Heart left ventricle (tissue), 16 donors: ENCODE data around the gene WNT7A. TPM values are rescaled to one million over a fixed set of nuclear protein-coding genes. Genes with fewer than 3 reads are reported as not detected.

Experiments used
- ATAC-seq, 4 donors: fragments of 200-7000 bp; cut with Tn5 transposase; one replicate each; pipeline ENCODE4 v1.9.1; 2020 to 2022; ENCODE audit warnings: moderate library complexity in 4 of 4, mild to moderate bottlenecking in 3 of 4, moderate number of reproducible peaks in 1 of 4
- DNase-seq, 5 donors: peaks; one replicate each; pipeline ENCODE4 v3.0.0-alpha.2; 2020
- H3K27ac ChIP-seq, 12 donors: fragments of 200-600 bp; sonication (generic) in 4 of 12; one replicate each; pipeline versions ENCODE4 v1.5.0 to v1.8.0; 2016 to 2022; ENCODE audit warnings: mild to moderate bottlenecking in 2 of 12
- H3K27me3 ChIP-seq, 9 donors: fragments of 200-600 bp; sonication (generic) in 2 of 9; one replicate each; pipeline versions ENCODE4 v1.5.1 to v1.8.0; 2016 to 2022; ENCODE audit warnings: mild to moderate bottlenecking in 3 of 9
- H3K36me3 ChIP-seq, 9 donors: fragments of 200-600 bp; sonication (generic) in 2 of 9; one replicate each; pipeline versions ENCODE4 v1.5.0 to v1.8.0; 2018 to 2022; ENCODE audit warnings: mild to moderate bottlenecking in 2 of 9
- H3K4me1 ChIP-seq, 12 donors: fragments of 200-600 bp; sonication (generic) in 4 of 12; one replicate each; pipeline versions ENCODE4 v1.5.0 to v1.8.0; 2016 to 2022; ENCODE audit warnings: mild to moderate bottlenecking in 3 of 12
- H3K4me3 ChIP-seq, 12 donors: fragments of 200-600 bp; sonication (generic) in 4 of 12; one replicate each; pipeline versions ENCODE4 v1.5.0 to v1.8.0; 2017 to 2022; ENCODE audit warnings: mild to moderate bottlenecking in 9 of 12, moderate library complexity in 4 of 12
- H3K9me3 ChIP-seq, 12 donors: fragments of 200-600 bp; sonication (generic) in 4 of 12; one replicate each; pipeline versions ENCODE4 v1.5.0 to v1.8.0; 2016 to 2022; ENCODE audit warnings: mild to moderate bottlenecking in 1 of 12
- POLR2A ChIP-seq, 2 donors: fragments of 450-650 bp; IDR thresholded peaks; one replicate each; pipeline ENCODE4 v1.6.1; 2017; ENCODE audit warnings: antibody characterized with exemption in 2 of 2, mild to moderate bottlenecking in 2 of 2, moderate library complexity in 2 of 2
- WGBS, 4 donors: extraction: QIAGEN DNeasy Blood & Tissue Kit in 2 of 4; methylation state at CpG; one replicate each; pipeline versions ENCODE4 v1.1.5 to v1.1.7; 2013 to 2018; 5-methylcytosine and 5-hydroxymethylcytosine counted together
- intact Hi-C, 10 donors: fragments of 100-400 bp; cut with DNase I; formaldehyde crosslinking; loops; one replicate each; pipeline versions ENCODE4 v1.11.1 to v1.14.2; 2022
- polyA plus RNA-seq, 2 donors: library from polyadenylated mRNA; stranded (reverse); fragments of 200-250 nt; gene quantifications; one replicate each; pipeline ENCODE4 v1.2.3, GENCODE V29; 2013
- total RNA-seq, 9 donors: library from RNA; depleted of rRNA in 2 of 9; stranded (reverse); fragments of >200 nt in 2 of 9; fragmentation: NEBNext Ultra II Directional in 3 of 9; extraction: Animal tissue kit (Norgen Biotek cat#: 25700) in 3 of 9; gene quantifications; one replicate each; pipeline versions ENCODE4 v1.1.0 to v1.2.4, GENCODE V29; 2016 to 2023
- TF ChIP-seq, protein P1 (sequence below), 12 donors: fragments of 200-600 bp; sonication (generic) in 4 of 12; IDR thresholded peaks; one replicate each; pipeline versions ENCODE4 v1.5.0 to v1.8.0; 2018 to 2022; ENCODE audit warnings: antibody characterized with exemption in 12 of 12, mild to moderate bottlenecking in 5 of 12
- donor health status: ischemic (EF 13 %, LVEDD 7.1; RV severe dilation, severe dysfunction).
- donor health status: healthy with polysubstance abuse.
- donor health status: DM: no; HTN: yes; CAD: no.
- donor health status: DM: no; HTN: no; CAD: no.
- donor health status: ischemic (EF 25% LVEDD 6.9; RV normal size, moderate dysfunction).
- donor health status: ischemic (EF 25% LVEDD 5.7; RV mildly dilated, moderate dysfunction).
- donor health status: healthy.
- donor health status: DM: yes; HTN: yes; CAD: no.
- donor health status: ischemic (EF 35%, LVEDD 5.7; RV mildly dilated, moderate dysfunction).
- donor health status: nonischemic (EF 11% LVEDD 7.7; RV severe dilation, severe dysfunction).
- donor health status: DM: yes; HTN: yes; CAD: no.
- donor health status: PGD.
- donor health status: ischemic (EF 29% LVEDD 5.4; RV normal size, mild dysfunction).
- donor health status: nonischemic (EF 23%, LVEDD 6.1; RV moderate dilation, normal function).

Gene WNT7A
- total and polyA plus RNA-seq, 11 donors, result not detected

DNA sequence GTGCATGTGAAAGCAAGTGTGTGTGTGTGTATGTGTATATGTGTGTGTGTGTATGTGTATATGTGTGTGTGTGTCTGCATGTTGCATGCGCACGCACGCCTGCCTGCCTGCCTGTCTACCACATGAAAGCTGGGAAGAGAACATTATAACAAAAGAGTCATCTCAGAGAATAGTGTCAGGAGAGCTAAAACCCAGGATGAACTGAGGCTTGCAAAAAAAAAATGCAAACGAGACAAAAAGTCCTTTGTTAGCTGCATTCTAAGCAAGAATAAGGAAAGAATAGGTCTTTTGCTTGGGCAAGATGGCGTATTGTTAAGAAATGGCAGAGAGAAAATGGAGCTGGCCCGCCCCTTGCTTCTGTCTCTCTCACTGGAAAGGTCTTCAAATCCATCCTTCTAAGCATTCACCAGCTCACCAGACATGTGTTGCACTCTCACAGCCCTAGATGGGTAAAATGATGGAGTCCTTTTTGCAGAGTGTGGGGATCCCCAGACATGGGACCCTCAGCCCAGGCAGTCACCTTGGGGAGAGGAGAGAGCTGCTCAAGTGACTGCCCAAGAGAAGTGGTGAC is 16.4 kb downstream of the WNT7A start:
- WGBS, 4 donors, result 74 to 84% (median 78%) methylated on average over 6 of the region's 6 CpGs
- Histone ChIP-seq H3K27ac (no peak overlapping the region), H3K36me3 (no peaks in the 10 kb centered on the region), H3K27me3 (peaks cover 0 to 84% (median 10%) of the 10 kb centered on the region in 9 donors), H3K4me1 (no peaks in the 10 kb centered on the region), H3K9me3 (no peaks in the 10 kb centered on the region), H3K4me3 (no peak overlapping the region)
- no peak for ATAC-seq
- no peak for DNase-seq
- TF ChIP-seq, protein P1, sequence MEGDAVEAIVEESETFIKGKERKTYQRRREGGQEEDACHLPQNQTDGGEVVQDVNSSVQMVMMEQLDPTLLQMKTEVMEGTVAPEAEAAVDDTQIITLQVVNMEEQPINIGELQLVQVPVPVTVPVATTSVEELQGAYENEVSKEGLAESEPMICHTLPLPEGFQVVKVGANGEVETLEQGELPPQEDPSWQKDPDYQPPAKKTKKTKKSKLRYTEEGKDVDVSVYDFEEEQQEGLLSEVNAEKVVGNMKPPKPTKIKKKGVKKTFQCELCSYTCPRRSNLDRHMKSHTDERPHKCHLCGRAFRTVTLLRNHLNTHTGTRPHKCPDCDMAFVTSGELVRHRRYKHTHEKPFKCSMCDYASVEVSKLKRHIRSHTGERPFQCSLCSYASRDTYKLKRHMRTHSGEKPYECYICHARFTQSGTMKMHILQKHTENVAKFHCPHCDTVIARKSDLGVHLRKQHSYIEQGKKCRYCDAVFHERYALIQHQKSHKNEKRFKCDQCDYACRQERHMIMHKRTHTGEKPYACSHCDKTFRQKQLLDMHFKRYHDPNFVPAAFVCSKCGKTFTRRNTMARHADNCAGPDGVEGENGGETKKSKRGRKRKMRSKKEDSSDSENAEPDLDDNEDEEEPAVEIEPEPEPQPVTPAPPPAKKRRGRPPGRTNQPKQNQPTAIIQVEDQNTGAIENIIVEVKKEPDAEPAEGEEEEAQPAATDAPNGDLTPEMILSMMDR (IDR thresholded peaks at IDR 0.05), result no peak
- TF ChIP-seq POLR2A (IDR thresholded peaks at IDR 0.05), result no peak
- intact Hi-C loops, result no loop called here

DNA sequence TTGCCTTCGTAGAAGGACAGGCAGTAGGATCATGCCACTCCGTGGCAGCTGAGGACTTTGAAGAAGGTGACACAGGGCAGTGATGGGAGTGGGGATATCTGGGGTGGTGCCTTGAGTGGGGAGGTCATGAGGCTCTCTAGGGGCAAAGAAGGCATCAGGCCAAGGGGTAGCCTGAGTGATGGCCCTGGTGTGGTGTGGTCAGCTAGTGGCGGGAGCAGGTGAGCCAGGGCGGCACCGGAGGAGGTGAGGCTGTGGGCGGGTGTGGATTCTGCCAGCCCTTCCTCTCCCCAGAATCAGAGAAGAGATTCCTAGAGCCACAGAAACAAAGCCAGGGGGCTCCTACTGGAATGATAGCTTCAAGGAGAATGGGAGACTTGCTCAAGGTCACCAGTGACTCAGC is 18.4 kb downstream of the WNT7A start:
- Histone ChIP-seq H3K27me3 (peaks cover 0 to 93% (median 15%) of the 10 kb centered on the region in 9 donors), H3K4me3 (no peak overlapping the region), H3K36me3 (no peaks in the 10 kb centered on the region), H3K27ac (no peak overlapping the region), H3K4me1 (no peaks in the 10 kb centered on the region), H3K9me3 (no peaks in the 10 kb centered on the region)
- WGBS, 4 donors, result 68 to 86% (median 80%) methylated on average over 6 of the region's 6 CpGs
- no peak for DNase-seq
- ATAC-seq, result no peak
- intact Hi-C loops, result no loop called here
- TF ChIP-seq, protein P1 (IDR thresholded peaks at IDR 0.05), result no peak
- no peak for TF ChIP-seq POLR2A (IDR thresholded peaks at IDR 0.05)

DNA sequence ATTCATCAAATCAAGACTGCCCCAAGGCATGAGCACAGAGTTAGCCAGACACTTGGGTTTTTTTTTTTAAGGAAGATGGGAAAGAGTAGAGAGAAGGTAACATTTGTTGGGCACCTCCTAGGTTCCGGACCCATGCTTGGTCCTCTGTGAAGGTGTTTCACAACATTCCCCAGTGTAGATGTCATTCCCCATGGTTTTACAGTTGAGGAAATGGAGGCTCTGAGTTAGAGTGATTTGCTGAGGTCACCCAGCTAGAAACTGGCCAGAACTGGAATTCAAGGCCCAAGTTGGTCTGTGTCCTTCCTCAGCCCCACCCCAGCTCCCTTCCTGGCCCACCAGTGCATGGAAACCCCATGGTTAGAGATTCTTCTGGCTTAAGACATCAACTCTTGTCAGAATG is 19.9 kb downstream of the WNT7A start:
- intact Hi-C loops, result no loop called here
- ATAC-seq (no peak), DNase-seq (no peak)
- H3K4me1 ChIP-seq, result no peaks in the 10 kb centered on the region
- no peak overlapping the region for H3K4me3 ChIP-seq
- no peaks in the 10 kb centered on the region for H3K36me3 ChIP-seq
- TF ChIP-seq, protein P1 (IDR thresholded peaks at IDR 0.05), result no peak
- TF ChIP-seq POLR2A (IDR thresholded peaks at IDR 0.05), result no peak
- 81 to 90% (median 87%) methylated on average over 1 of the region's 1 CpG for WGBS, 4 donors
- no peaks in the 10 kb centered on the region for H3K9me3 ChIP-seq
- H3K27me3 ChIP-seq, result peaks cover 9 to 93% (median 14%) of the 10 kb centered on the region in 9 donors
- no peak overlapping the region for H3K27ac ChIP-seq

DNA sequence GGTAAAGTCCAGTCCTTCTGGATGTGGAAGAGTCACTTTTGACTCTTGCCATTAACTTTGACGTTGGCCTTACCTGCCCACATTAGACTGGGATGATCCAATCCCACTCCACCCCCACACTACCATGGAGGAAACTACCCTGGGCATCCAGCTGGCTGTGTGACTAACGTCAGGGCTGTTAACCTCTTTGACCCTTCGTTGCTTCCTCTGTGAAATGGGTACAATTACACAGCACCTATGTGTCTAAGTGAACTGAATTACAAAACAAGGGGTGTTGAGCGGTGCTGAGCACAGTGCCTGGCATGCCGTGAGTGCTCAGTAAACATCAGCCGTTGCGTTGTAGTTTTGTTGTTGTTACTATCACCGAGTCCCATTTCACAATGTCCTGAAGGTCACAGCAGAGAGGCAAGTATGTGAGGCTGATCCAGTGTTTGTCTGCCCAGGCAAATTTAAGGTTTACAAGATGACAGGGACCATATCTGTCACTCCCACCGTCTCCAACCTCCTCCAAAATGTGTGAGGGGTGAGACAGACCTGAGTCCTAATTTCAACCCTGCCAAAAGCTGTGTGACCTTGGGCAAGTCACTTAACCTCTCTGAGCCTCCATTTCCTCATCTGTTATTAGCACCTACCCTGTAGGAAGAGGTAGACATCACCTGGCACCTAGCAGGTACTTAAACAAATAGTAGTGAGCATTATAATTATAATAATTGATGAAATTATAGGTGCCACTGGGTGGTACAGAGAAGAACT is 20.9 kb downstream of the WNT7A start:
- Histone ChIP-seq H3K4me3 (no peak overlapping the region), H3K36me3 (no peaks in the 10 kb centered on the region), H3K27me3 (peaks cover 9 to 89% (median 14%) of the 10 kb centered on the region in 9 donors), H3K27ac (no peak overlapping the region), H3K4me1 (no peaks in the 10 kb centered on the region), H3K9me3 (no peaks in the 10 kb centered on the region)
- intact Hi-C loops, result no loop called here
- DNase-seq (no peak), ATAC-seq (no peak)
- TF ChIP-seq, protein P1 (IDR thresholded peaks at IDR 0.05), result no peak
- no peak for TF ChIP-seq POLR2A (IDR thresholded peaks at IDR 0.05)
- 73 to 79% (median 78%) methylated on average over 9 of the region's 9 CpGs for WGBS, 4 donors
